ENCODE results near the gene CTTNBP2NL. TPM values are rescaled to one million over a fixed set of nuclear protein-coding genes. Genes with fewer than 3 reads are reported as not detected.

Gene CTTNBP2NL
- total RNA-seq, 1 donor from 2014 or later: 59.4 TPM

- H3K27me3 ChIP-seq: no peaks in the 10 kb centered on the region
- H3K9me3 ChIP-seq: no peaks in the 10 kb centered on the region
- DNase-seq (no peak), ATAC-seq (no peak)
- no peaks in the 10 kb centered on the region for H3K36me3 ChIP-seq
- H3K27ac ChIP-seq: no peak overlapping the region
- H3K4me1 ChIP-seq: no peaks in the 10 kb centered on the region
- TF ChIP-seq CTCF (IDR thresholded peaks at IDR 0.05): no peak
- intact Hi-C loops (cut with DNase I): no loop called here
- no peak overlapping the region for H3K4me3 ChIP-seq
Observed at GRCh38 chr1:112492076-112492475, 96.1 kb downstream of the CTTNBP2NL start.

GRCh38 chr1:112493351-112493750 is 97.3 kb downstream of the CTTNBP2NL start:
- H3K27ac ChIP-seq: no peak overlapping the region
- H3K4me1 ChIP-seq: no peaks in the 10 kb centered on the region
- intact Hi-C loops (cut with DNase I): no loop called here
- H3K4me3 ChIP-seq: no peak overlapping the region
- no peak for TF ChIP-seq CTCF (IDR thresholded peaks at IDR 0.05)
- H3K9me3 ChIP-seq: no peaks in the 10 kb centered on the region
- ATAC-seq (no peak), DNase-seq (no peak)
- H3K36me3 ChIP-seq: no peaks in the 10 kb centered on the region
- no peaks in the 10 kb centered on the region for H3K27me3 ChIP-seq

- TF ChIP-seq CTCF (IDR thresholded peaks at IDR 0.05): no peak
- no peaks in the 10 kb centered on the region for H3K36me3 ChIP-seq
- H3K27ac ChIP-seq: no peak overlapping the region
- intact Hi-C loops (cut with DNase I): no loop called here
- H3K4me1 ChIP-seq: no peaks in the 10 kb centered on the region
- no peak for ATAC-seq
- DNase-seq: no peak
- H3K27me3 ChIP-seq: no peaks in the 10 kb centered on the region
- H3K4me3 ChIP-seq: no peak overlapping the region
- H3K9me3 ChIP-seq: no peaks in the 10 kb centered on the region
Observed at GRCh38 chr1:112496290-112496689, 100.3 kb downstream of the CTTNBP2NL start.

GRCh38 chr1:112501810-112502641 is 106.0 kb downstream of the CTTNBP2NL start:
- intact Hi-C loops (cut with DNase I): no loop called here

GRCh38 chr1:112502826-112503225 is 106.8 kb downstream of the CTTNBP2NL start:
- Histone ChIP-seq H3K9me3 (no peaks in the 10 kb centered on the region), H3K4me3 (no peak overlapping the region), H3K4me1 (peaks cover 13% of the 10 kb centered on the region), H3K36me3 (no peaks in the 10 kb centered on the region), H3K27ac (no peak overlapping the region), H3K27me3 (peaks cover 19% of the 10 kb centered on the region)
- no peak for DNase-seq
- TF ChIP-seq CTCF (IDR thresholded peaks at IDR 0.05): no peak
- intact Hi-C loops (cut with DNase I): no loop called here
- ATAC-seq: no peak

More at GRCh38 chr1:112501810-112502641, 106.0 kb downstream of the CTTNBP2NL start:
- TF ChIP-seq CTCF (IDR thresholded peaks at IDR 0.05): peak; percentile 70
- ATAC-seq (peak; percentile 85), DNase-seq (peak; percentile 85)
- H3K27ac ChIP-seq: no peak overlapping the region
- H3K27me3 ChIP-seq: peaks cover 11% of the 10 kb centered on the region
- peak overlapping the region; percentile 55 for H3K4me3 ChIP-seq
- no peaks in the 10 kb centered on the region for H3K36me3 ChIP-seq
- peaks cover 9% of the 10 kb centered on the region for H3K4me1 ChIP-seq
- H3K9me3 ChIP-seq: no peaks in the 10 kb centered on the region

Data from upper lobe of right lung (tissue), 1 donor.